ENCODE data around the gene MAPK10. TPM values are rescaled to one million over a fixed set of nuclear protein-coding genes. Genes with fewer than 3 reads are reported as not detected.

MAPK10 gene
- total RNA-seq, 1 experiment from 2014 or later: 0.44 TPM

DNA sequence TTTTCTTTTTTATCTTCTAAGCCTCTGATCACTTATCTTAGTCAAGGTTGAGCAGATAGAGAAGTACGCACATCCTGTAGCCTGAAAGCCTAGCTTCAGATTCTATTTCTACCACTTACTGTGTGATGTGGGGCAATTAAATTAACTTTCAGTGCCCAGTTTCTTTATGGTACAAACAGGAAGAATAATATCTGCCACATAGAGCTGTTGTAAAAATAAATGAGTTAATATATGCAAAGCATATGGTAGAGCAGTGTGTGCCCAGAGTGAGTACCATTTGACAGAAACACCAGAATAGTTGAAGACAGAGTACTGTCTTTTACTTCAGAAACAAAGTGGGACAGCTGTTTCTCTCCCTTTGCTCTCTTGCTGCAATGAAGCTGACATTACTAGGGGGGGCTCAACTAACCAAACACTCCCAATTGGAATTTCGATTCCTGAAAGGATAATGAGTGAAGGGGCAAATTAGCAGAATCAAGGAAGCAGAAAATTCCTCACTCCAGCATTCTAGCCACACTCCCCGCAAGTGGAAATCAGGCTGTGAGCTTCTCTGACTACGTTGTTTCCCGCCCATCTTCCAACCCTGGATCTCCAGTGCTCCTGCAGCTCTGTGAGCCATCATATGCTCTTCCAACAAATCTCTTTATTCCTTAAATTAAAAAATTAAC, 80.4 kb downstream of the MAPK10 start:
- CTCF ChIA-PET: no interaction called here
- no TSS peak for BruUV-seq (replicated peaks)
- POLR2A ChIA-PET (ENCODE audit: unreplicated experiment): no interaction called here
- H3K27ac ChIP-seq (ENCODE audit: low read length): no peak overlapping the region
- ATAC-seq: no peak
- no peaks in the 10 kb centered on the region for H3K27me3 ChIP-seq (ENCODE audit: low read length)
- H3K4me3 ChIP-seq (ENCODE audit: low read length): no peak overlapping the region
- no peaks in the 10 kb centered on the region for H4K20me1 ChIP-seq (ENCODE audit: low read length)
- no peaks in the 10 kb centered on the region; the same call in 1 of the 2 replicates for H3K4me1 ChIP-seq (ENCODE audit: insufficient read depth, low read length)
- no peak overlapping the region for H3K4me2 ChIP-seq (ENCODE audit: low read length)
- no peaks in the 10 kb centered on the region for H3K9me3 ChIP-seq (ENCODE audit: low read length)
- H3K9me2 ChIP-seq (replicated peaks; ENCODE audit: low read length): no peaks in the 10 kb centered on the region
- no peak overlapping the region for H2AFZ ChIP-seq (ENCODE audit: low read length)
- TF ChIP-seq EZH2phosphoT487 (IDR thresholded peaks at IDR 0.05; ENCODE audit: borderline replicate concordance, low read length): no peak
- TF ChIP-seq EZH2 (IDR thresholded peaks at IDR 0.05; ENCODE audit: low read length, unreplicated experiment): no peak
- TF ChIP-seq, protein P1, sequence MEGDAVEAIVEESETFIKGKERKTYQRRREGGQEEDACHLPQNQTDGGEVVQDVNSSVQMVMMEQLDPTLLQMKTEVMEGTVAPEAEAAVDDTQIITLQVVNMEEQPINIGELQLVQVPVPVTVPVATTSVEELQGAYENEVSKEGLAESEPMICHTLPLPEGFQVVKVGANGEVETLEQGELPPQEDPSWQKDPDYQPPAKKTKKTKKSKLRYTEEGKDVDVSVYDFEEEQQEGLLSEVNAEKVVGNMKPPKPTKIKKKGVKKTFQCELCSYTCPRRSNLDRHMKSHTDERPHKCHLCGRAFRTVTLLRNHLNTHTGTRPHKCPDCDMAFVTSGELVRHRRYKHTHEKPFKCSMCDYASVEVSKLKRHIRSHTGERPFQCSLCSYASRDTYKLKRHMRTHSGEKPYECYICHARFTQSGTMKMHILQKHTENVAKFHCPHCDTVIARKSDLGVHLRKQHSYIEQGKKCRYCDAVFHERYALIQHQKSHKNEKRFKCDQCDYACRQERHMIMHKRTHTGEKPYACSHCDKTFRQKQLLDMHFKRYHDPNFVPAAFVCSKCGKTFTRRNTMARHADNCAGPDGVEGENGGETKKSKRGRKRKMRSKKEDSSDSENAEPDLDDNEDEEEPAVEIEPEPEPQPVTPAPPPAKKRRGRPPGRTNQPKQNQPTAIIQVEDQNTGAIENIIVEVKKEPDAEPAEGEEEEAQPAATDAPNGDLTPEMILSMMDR (conservative IDR thresholded peaks at IDR 0.05; ENCODE audit: low read depth, low read length): no peak
- H3K36me3 ChIP-seq (ENCODE audit: low read depth, low read length): no peaks in the 10 kb centered on the region
- no peaks in the 10 kb centered on the region for H3K79me2 ChIP-seq (ENCODE audit: low read length)
- no peak overlapping the region for H3K9ac ChIP-seq (ENCODE audit: low read length)
- DNase-seq: no peak
- intact Hi-C loops (cut with micrococcal nuclease): loop anchor here (5.0 kb wide), 1 partner anchor 108 kb away; no protein-coding TSS in a partner anchor
- H3F3A ChIP-seq (ENCODE audit: low read length, unreplicated experiment): no peaks in the 10 kb centered on the region

DNA sequence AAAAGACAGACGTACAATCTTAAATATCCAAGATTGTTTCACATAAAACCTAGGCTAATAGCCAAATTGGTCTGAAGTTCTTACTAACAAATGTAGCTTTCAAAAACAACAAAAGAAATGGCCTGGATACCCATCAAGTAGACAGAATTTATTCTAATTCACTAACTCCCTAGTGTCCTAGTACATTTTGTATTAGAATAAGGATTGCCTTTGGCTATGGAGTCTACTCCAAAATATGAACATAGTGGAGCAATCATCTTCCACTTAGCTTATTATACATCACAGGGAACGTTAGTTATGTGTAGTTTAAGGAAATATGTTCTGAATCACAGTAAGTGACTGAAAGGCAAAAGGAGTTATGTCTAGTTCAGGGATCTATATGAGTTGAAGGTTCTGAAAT, 81.7 kb downstream of the MAPK10 start:
- Histone ChIP-seq H3K9me2 (replicated peaks; ENCODE audit: low read length) (no peaks in the 10 kb centered on the region), H3K27me3 (ENCODE audit: low read length) (no peaks in the 10 kb centered on the region), H4K20me1 (ENCODE audit: low read length) (no peaks in the 10 kb centered on the region), H3K4me1 (ENCODE audit: insufficient read depth, low read length) (no peaks in the 10 kb centered on the region; the same call in 1 of the 2 replicates), H3F3A (ENCODE audit: low read length, unreplicated experiment) (no peaks in the 10 kb centered on the region), H3K27ac (ENCODE audit: low read length) (no peak overlapping the region), H3K4me2 (ENCODE audit: low read length) (no peak overlapping the region), H3K36me3 (ENCODE audit: low read depth, low read length) (no peaks in the 10 kb centered on the region), H2AFZ (ENCODE audit: low read length) (no peak overlapping the region), H3K9me3 (ENCODE audit: low read length) (no peaks in the 10 kb centered on the region), H3K79me2 (ENCODE audit: low read length) (no peaks in the 10 kb centered on the region), H3K9ac (ENCODE audit: low read length) (no peak overlapping the region), H3K4me3 (ENCODE audit: low read length) (no peak overlapping the region)
- ChIA-PET POLR2A (ENCODE audit: unreplicated experiment) (no interaction called here), CTCF (no interaction called here)
- ATAC-seq (no peak), DNase-seq (no peak)
- intact Hi-C loops (cut with micrococcal nuclease): loop anchor here (5.0 kb wide), 1 partner anchor 109 kb away; no protein-coding TSS in a partner anchor
- TF ChIP-seq EZH2phosphoT487 (IDR thresholded peaks at IDR 0.05; ENCODE audit: borderline replicate concordance, low read length) (no peak), EZH2 (IDR thresholded peaks at IDR 0.05; ENCODE audit: low read length, unreplicated experiment) (no peak)
- TF ChIP-seq, protein P1 (conservative IDR thresholded peaks at IDR 0.05; ENCODE audit: low read depth, low read length): no peak
- no TSS peak for BruUV-seq (replicated peaks)

DNA sequence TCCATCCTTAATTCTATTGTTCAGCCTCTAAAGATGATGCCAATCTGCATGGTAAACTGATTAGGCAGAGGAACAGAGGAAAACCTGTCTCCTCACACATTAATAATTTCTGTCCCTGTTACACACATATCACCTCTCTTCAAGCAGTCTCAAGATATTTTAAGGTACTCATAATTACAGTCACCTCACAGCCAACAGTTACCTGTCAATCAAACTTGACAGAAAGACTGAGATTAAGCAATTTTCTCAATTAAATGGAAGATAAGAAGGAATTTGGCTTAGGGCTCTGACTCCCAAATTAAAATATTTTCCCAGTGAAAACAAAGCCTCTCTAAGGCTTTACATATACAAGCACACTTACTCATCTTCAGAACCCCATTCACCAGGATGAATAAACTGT, 85.2 kb downstream of the MAPK10 start:
- intact Hi-C loops (cut with micrococcal nuclease): loop anchor here (5.0 kb wide), 1 partner anchor 113 kb away; no protein-coding TSS in a partner anchor
- no peak overlapping the region for H2AFZ ChIP-seq (ENCODE audit: low read length)
- H3K27ac ChIP-seq (ENCODE audit: low read length): no peak overlapping the region
- H3K9me3 ChIP-seq (ENCODE audit: low read length): no peaks in the 10 kb centered on the region
- no peaks in the 10 kb centered on the region for H3K79me2 ChIP-seq (ENCODE audit: low read length)
- no peaks in the 10 kb centered on the region for H3K36me3 ChIP-seq (ENCODE audit: low read depth, low read length)
- H3K4me3 ChIP-seq (ENCODE audit: low read length): no peak overlapping the region
- ChIA-PET POLR2A (ENCODE audit: unreplicated experiment) (no interaction called here), CTCF (no interaction called here)
- H3K4me2 ChIP-seq (ENCODE audit: low read length): no peak overlapping the region
- no peaks in the 10 kb centered on the region for H3K9me2 ChIP-seq (replicated peaks; ENCODE audit: low read length)
- H3K4me1 ChIP-seq (ENCODE audit: insufficient read depth, low read length): no peaks in the 10 kb centered on the region; the same call in 1 of the 2 replicates
- H4K20me1 ChIP-seq (ENCODE audit: low read length): no peaks in the 10 kb centered on the region
- H3K27me3 ChIP-seq (ENCODE audit: low read length): no peaks in the 10 kb centered on the region
- no peak for DNase-seq
- TF ChIP-seq, protein P1 (conservative IDR thresholded peaks at IDR 0.05; ENCODE audit: low read depth, low read length): no peak
- TF ChIP-seq EZH2 (IDR thresholded peaks at IDR 0.05; ENCODE audit: low read length, unreplicated experiment): no peak
- no peak for TF ChIP-seq EZH2phosphoT487 (IDR thresholded peaks at IDR 0.05; ENCODE audit: borderline replicate concordance, low read length)
- no TSS peak for BruUV-seq (replicated peaks)
- H3K9ac ChIP-seq (ENCODE audit: low read length): no peak overlapping the region
- ATAC-seq: no peak
- H3F3A ChIP-seq (ENCODE audit: low read length, unreplicated experiment): no peaks in the 10 kb centered on the region

All from PC-3 (cell line).